HG02973 (cell line): ENCODE measurements around the gene DNAH14.
"Not testable (repeated sequence)": the region's sequence is repeated elsewhere in the genome, so short reads cannot be mapped to it uniquely, and the experiment has no call there.

Source experiments
- ATAC-seq: cut with Tn5 transposase; IDR thresholded peaks from one replicate; pipeline ENCODE4 v1.9.1; 2021; ENCODE audit warnings: moderate library complexity; ENCODE audit not compliant: unreplicated experiment

Gene DNAH14

DNA sequence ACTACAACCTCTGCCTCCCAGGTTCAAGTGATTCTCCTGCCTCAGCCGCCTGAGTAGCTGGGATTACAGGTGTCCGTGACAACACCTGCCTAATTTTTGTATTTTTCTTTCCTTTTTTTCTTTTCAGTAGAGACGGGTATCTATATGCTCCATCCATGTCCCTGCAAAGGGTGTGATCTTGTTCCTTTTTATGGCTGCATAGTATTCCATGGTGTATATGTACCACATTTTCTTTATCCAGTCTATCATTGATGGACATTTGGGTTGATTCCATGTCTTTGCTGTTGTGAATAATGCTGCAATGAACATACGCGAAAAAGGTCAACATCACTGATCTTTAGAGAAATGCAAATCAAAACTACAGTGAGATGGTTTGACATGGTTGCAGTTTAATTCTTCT lies 62.1 kb downstream of the DNAH14 start:
- ATAC-seq: not testable (repeated sequence)

DNA sequence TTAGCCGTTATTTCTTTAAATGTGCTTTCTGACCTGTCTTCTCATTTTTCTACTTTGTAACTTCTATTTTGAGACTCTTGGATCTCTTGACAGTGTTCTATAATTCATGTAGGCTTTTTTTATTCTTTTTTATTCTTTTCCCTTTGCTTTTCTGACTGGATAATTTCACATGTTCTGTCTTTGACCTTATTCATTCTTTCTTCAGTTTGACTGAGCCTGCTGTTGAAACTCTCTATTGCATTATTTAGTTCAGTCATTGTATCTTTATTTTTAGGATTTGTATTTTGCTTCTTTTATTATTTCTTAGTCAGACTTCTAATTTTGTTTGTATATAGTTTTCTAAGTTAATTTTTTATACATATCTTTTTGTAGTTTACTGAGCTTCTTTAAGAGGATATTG lies 66.1 kb downstream of the DNAH14 start:
- ATAC-seq: no peak

DNA sequence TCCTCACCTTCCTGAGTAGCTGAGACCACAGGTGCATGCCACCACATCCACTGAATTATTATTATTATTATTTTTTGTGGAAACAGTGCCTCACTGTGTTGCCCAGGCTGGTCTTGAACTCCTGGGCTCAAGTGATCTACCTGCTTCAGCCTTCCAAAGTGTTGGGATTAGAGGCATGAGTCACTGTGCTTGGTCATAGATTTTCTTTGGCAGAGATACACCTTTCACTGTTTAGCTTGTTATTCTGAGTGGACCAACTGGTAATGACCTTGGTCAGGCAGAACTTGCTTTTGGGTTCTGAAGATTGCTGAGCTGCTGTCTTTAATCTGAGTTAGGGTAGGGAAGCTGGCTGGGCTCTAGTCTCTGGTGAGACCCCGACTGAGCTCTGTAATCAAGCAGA lies 66.8 kb downstream of the DNAH14 start:
- ATAC-seq: no peak

DNA sequence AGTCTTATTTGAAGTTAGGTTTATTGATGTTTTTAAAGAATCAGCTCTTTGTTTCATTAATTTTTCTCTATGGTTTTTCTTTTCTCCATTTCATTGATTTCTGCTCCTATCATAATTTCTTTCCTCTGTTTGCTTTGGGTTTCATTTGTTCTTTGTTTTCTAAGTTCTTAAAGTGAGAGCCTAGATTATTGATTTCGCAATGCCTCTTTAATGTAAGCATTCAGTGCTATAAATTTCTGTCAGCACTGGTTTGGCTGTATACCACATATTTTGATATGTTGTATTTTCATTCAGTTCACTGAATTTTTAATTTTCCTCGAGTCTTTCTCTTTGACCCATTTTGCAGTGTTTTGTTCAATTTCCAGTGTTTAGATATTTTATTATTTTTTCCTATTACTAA lies 68.7 kb downstream of the DNAH14 start:
- ATAC-seq: no peak

DNA sequence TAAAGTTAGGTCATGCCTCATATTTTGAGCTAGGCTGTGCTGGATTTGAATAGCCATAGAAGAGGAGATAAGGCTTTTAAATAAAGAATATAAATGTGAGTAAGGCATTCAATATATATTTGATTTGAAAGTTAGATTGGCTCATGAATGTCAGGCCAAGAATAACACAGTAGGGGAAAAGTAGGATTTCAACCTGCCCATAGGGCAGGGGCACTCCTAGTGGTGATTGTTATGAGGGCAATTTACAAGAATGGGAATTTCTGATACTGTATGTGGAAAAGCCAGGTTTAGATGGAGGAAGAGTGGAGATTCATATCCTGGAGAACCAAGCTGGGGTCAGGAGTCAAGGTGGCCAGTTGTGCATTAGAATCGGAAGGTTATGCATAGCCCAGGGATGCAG lies 74.9 kb downstream of the DNAH14 start:
- no peak for ATAC-seq

DNA sequence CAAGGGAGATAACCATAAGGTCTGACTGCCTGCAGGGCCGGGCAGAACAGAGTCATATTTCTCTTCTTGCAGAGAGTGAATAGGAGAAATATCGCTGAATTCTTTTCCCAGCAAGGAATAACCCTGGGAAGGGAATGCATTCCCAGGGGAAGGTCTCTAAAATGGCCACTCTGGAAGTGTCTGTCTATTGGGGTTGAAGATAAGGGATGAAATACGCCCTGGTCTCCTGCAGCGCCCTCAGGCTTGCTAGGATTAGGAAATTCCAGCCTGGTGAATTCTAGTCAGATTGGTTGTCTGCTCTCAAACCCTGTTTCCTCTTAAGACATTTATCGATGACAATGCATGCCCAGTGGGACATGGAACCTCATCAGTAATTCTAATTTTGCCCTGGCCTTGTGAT lies 76.9 kb downstream of the DNAH14 start:
- not testable (repeated sequence) for ATAC-seq

DNA sequence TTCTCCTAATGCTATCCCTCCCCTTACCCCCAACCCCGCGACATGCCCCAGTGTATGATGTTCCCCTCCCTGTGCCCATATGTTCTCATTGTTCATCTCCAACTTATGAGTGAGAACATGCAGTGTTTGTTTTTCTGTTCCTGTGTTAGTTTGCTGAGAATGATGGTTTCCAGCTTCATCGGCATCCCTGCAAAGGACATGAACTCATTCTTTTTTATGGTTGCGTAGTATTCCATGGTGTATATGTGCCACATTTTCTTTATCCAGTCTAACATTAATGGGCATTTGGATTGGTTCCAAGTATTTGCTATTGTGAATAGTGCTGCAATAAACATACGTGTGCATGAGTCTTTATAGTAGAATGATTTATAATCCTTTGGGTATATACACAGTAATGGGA lies 78.6 kb downstream of the DNAH14 start:
- not testable (repeated sequence) for ATAC-seq

DNA sequence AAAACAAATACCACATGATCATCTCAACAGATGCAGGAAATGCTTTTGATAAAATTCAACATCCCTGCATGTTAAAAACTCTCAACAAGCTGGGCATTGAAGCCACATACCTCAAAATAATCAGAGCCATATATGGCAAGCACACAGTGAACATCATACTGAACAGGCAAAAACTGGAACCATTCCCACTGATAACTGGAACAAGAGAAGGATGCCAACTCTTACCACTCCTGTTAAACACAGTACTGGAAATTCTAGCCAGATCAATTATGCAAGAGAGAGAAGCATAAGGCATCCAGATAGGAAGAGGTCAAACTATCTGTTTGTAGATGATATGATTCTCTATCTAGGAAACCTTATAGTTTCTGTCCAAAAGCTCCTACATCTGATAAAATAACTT lies 91.6 kb downstream of the DNAH14 start:
- no peak for ATAC-seq

DNA sequence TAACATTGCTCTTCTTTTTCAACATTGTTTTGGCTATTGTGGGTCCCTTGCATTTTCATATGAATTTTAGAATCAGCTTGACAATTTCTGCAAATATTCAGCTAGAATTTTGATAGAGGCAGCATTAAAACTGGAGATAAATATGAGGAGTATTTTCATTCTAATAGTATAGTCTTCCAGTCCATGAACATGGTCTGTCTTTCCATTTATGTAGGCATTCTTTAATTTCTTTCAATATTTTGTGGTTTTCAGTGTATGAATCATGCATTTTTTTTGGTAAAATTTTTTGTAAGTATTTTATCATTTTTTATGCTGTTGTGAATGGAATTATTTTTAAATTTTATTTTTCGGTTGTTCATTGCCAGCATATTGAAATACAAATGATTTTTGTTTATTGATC lies 97.2 kb downstream of the DNAH14 start:
- ATAC-seq: no peak

DNA sequence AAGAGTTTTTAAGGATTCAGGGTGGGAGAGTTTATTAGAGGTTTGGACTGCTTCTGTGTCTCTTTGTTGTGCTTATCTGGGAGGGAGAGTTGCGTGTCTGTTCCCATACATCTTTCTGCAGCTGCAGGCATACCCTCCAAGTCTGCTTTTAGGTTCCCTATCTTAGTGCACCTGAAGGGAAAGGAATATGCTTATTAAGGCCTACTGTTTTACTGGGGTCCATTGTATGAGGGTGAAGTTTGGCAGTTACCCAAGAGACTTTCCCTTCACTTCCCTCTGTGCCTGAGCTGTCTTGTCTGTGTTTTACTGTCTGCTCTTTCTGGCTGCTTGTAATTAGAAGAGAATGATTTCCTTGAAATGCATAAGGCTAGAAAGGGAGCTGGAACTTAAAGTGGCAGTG lies 107.0 kb downstream of the DNAH14 start:
- ATAC-seq: not testable (repeated sequence)

DNA sequence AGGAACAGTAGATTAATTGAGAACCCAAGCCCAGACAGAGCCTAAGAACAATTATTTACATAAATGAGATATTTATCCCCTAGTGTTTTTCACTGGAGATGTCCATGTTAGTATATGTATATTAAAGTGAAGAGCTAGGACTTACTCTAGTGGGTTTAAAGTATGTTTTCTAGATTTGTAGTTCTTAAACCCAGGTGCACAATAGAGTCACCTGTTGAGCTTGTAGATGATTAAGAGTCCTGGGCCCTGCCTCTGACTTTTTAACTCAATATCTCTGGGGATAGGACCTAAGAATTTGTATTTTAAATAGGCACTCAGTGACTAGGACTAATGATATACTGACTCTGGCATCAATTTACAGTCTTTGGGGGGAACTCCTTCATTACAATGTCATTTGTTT lies 112.8 kb downstream of the DNAH14 start:
- no peak for ATAC-seq

DNA sequence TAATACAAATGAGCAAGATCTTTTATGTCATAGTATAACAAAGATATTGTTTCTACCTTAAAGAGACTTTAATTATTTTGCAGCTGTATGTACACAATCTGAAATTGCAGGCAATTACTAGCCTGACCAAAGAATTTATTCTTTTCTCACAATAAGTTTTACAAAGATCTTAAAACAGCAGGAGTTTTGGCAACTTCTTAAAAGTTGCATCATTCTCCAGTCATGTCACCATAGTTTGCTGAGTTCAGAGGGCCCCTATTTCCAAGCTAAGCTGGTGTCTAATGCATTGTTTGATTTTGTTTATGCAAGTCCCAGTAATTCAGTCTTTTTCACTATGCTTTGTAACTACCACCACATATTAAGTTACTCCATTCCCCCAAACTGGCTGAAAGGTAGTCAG lies 114.8 kb downstream of the DNAH14 start:
- no peak for ATAC-seq

DNA sequence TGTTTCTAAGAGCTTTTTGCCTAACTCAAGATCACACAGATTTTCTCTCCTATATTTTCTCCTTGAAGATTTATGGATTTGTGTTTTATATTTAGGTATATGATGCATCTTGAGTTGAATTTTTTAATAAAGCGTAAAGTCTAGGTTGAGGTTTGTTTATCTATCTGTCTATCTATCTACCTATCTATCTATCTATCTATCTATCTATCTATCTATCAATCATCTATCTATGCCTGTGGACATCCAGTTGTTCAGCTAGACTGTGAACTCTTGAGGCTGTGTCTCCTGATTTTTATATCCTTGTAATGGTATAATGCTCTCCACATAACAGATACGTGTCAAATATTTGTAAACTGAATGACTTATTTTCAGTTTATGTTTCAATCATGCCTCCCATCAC lies 120.1 kb downstream of the DNAH14 start:
- ATAC-seq: no peak

DNA sequence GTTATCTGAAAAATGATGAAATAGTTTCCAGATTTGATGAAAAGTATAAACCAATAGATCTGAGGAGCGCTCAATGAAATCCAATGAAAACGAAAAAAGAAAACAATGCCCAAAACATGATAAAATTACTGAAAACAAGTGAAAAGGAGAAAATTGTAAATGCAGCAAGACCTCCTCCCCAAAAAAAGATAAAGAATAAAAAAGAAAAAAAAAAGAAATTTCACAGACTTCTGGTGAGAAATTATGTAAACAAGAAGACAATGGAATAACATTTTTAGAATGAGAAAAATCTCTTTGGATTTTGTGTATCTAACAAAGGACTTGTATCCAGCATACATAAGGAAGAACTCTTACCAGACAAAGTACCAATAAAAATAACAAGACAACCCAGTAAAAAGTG lies 134.2 kb downstream of the DNAH14 start:
- ATAC-seq: no peak

DNA sequence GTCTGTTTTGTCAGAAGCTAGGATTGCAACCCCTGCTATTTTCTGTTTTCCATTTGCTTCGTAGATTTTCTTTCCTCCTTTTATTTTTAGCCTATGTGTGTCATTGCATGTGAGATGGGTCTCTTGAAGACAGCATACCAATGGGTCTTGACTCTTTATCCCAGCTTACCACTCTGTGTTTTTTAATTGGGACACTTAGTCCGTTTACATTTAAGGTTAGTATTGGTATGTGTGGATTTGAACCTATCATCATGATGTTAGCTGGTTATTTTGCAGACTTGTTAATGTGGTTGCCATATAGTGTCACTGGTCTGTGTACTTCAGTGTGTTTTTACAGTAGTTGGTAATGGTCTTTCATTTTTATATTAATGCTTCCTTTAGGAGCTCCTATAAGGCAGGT lies 141.5 kb downstream of the DNAH14 start:
- ATAC-seq: no peak

DNA sequence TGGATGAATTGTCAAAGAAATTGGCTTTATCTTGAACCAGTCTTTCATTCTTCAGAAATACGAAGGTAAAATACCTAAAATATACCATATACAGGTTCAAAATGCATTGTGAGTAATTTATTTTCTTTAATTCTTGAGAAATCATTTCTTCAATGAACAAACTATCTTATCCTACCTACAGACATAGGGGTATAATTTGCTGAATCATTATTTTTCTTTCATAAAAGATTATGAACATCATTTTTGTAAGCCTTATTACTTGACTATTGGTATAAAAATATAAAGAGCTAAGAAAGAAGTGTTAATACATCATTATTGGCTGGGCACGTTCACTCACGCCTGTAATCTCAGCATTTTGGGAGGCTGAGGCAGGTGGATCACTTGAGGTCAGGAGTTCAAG lies 167.7 kb downstream of the DNAH14 start:
- ATAC-seq: no peak

DNA sequence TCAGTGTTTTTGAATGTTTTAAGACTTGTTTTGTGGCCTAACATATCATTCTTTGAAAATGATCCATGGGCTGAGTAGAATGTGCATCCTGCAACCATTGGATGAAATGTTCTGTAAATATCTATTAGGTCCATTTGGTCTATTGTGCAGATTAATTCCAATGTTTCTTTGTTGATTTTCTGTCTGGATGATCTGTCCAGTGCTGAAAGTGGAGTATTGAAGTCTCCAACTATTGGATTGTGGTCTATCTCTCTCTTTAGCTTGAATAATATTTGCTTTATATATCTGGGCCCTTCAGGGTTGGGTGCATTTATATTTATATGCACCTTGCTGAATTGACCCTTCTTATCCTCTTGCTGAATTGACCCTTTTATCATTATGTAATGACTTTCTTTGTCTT lies 181.5 kb downstream of the DNAH14 start:
- no peak for ATAC-seq

DNA sequence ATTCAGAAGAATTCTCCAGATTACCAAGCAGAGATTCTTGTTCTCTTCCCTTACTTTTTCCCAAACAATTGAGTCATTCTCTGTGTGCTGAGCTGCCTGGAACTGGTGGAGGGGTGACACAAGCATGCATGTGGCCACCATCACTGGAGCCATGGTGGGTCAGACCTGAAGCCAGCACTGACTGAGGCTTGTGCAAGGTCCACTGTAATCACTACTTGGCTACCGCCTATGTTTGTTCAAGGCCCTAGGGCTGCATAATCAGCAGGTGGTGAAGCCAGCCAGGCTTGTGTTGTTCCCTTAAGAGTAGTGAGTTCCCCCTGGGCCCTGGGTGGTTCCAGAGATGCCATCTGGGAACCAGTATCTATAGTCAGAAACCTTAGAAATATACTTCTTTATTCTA lies 183.8 kb downstream of the DNAH14 start:
- no peak for ATAC-seq

DNA sequence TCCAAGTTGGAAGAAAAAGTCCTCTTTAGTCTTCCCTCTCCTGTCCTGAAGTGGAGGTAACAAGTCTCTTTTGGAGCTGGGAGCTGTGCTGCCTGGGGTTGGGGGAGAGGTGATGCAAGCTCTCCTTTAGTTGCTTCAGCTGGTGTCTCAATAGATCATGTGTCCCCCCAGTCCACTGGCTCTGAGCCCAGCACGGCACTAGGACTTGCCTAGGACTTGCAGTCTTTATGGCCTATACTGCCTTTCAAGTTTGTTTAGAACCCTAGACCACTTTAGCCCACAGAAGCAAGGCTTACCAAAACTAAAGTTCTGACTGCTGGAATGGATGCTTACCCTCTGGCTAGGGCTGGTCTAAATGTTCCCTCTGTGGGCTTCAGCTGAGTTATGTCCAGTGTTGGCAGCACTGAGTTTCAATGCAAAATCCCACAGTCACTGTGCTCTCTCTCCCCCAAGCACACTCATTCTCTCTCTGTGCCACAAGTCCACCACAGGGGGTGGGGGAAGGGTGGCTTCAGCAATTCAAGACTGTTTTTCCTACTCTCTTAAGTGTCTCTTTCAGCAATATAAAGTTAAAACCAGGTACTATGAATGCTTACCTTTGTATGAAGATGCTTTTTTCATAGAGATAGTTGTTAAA lies 185.0 kb downstream of the DNAH14 start:
- no peak for ATAC-seq

DNA sequence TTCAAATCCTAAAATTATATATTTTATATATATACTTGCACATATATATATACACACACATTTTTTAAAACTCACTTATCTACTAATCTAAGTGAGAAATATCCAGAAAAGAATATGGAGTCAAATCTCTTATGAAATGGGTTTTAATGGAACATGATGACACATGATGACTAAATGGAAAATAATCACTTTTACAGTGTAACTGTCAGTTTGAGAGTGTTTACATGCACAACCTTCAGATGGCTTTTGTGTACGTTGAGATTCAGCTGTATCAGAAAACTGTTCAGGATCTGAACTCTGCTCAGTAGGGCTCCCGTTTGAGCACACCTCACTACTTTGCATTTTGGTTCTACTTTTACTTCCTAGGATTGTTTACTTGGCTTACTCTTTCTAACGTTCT lies 189.8 kb downstream of the DNAH14 start:
- ATAC-seq: no peak

DNA sequence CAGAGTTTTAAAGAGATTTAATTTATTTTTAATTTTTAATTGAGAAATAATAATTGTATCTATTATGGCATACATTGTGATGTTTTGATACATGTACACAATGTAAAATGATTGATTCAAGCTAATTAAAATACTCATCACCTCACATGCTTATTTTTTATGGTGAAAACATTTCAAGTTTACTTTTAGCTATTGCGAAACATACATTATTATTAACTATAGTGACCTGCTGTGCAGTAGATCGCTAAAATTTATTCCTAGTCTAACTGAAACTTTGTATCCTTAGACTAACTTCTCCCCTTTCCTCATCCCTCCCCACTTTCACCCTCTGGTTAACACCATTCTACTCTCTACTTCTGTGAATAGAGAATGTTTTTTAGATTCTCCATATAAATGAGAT lies 191.6 kb downstream of the DNAH14 start:
- no peak for ATAC-seq

DNA sequence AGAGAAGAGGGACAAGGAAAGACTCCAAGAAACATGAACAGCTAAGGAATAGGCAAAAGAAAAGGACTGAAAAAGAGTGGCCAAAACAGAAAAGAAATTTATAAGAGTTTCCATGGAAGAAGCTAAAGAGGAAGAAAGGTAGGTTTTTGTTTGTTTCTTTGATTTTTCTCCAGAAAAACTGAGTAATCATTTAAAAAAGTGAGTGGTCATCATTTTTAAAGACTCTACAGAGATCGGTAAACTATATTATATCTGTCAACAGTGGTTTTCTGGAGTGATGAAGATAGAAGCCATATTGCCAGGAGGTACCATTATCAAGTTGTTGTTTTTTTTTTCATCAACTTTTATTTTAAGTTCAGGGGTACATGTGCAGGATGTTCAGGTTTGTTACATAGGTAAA lies 202.4 kb downstream of the DNAH14 start:
- ATAC-seq: no peak

DNA sequence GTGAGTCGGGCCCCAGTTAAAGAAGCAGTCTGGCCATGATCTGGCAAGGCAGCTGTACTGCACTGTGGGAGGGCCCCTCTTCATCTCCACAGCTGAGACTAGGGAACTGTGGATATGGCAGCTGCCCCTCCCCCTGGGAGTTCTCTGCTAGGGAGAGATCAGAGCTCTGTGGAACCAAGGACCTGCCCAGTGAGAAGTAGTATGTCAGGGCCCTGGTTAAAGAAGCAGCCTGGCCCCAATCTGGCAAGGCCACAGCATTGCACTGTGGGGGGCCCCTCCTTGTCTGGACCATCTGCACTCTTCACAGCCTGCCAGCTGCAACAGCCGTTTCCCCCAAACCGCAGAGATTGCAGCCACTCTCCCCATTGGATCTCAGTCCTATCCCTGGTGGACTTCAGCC lies 208.5 kb downstream of the DNAH14 start:
- no peak for ATAC-seq

DNA sequence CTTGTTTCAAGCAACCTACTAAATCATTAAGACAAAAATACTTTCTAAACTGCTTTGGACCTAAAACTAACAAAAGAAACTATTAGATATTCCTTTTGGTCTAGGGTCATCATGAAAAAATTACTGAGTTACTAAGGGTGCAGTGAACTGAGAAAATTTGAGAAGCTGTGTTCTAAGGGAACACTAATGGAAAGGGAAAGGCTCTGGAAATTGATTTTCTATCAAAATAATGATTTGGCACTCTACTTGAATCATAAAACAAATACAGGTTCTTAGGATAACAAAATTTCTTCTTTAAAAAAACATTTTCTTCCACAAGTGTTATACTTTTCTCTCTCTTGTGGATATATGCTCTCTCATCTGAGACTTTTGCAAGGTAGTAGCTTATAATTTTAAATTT lies 213.5 kb downstream of the DNAH14 start:
- no peak for ATAC-seq
